DND-41 (cell line): ENCODE measurements around the gene RPL14.

Experiments
- EZH2 ChIP-seq: IDR thresholded peaks from 3 replicates; pipeline ENCODE4 v1.6.1; 2012; ENCODE audit warnings: borderline replicate concordance, low read depth, mild to moderate bottlenecking, moderate library complexity, low read length, inconsistent platforms; ENCODE audit not compliant: severe bottlenecking
- TF ChIP-seq, protein P1 (sequence below): IDR thresholded peaks from 2 replicates; pipeline ENCODE4 v1.5.1; 2012; ENCODE audit warnings: borderline replicate concordance, low read length, moderate library complexity, mild to moderate bottlenecking; ENCODE audit not compliant: poor library complexity, severe bottlenecking; ENCODE audit errors: extremely low read depth

DNA sequence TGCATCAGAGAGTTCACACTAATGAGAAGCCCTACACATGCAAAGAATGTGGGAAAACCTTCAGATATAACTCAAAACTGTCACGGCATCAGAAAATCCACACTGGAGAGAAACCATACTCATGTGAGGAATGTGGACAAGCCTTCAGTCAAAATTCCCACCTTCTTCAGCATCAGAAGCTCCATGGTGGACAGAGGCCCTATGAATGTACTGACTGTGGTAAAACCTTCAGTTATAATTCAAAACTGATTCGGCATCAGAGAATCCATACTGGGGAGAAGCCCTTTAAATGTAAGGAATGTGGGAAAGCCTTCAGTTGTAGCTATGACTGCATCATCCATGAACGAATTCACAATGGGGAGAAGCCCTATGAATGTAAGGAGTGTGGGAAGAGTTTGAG, 30.0 kb downstream of the RPL14 start:
- TF ChIP-seq, protein P1, sequence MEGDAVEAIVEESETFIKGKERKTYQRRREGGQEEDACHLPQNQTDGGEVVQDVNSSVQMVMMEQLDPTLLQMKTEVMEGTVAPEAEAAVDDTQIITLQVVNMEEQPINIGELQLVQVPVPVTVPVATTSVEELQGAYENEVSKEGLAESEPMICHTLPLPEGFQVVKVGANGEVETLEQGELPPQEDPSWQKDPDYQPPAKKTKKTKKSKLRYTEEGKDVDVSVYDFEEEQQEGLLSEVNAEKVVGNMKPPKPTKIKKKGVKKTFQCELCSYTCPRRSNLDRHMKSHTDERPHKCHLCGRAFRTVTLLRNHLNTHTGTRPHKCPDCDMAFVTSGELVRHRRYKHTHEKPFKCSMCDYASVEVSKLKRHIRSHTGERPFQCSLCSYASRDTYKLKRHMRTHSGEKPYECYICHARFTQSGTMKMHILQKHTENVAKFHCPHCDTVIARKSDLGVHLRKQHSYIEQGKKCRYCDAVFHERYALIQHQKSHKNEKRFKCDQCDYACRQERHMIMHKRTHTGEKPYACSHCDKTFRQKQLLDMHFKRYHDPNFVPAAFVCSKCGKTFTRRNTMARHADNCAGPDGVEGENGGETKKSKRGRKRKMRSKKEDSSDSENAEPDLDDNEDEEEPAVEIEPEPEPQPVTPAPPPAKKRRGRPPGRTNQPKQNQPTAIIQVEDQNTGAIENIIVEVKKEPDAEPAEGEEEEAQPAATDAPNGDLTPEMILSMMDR: no peak
- TF ChIP-seq EZH2: no peak
